NCI-H1694 treated with DMSO at 0.1 percent for 48 hours (cell line): ENCODE data around the gene SEZ6.
A peak's percentile ranks its signal among the peaks of the same experiment; 100 is the strongest.

Experiments used
- DNase-seq: peaks from one replicate; lab custom pipeline; 2025; lab: John Stamatoyannopoulos, UW

Gene SEZ6

DNA sequence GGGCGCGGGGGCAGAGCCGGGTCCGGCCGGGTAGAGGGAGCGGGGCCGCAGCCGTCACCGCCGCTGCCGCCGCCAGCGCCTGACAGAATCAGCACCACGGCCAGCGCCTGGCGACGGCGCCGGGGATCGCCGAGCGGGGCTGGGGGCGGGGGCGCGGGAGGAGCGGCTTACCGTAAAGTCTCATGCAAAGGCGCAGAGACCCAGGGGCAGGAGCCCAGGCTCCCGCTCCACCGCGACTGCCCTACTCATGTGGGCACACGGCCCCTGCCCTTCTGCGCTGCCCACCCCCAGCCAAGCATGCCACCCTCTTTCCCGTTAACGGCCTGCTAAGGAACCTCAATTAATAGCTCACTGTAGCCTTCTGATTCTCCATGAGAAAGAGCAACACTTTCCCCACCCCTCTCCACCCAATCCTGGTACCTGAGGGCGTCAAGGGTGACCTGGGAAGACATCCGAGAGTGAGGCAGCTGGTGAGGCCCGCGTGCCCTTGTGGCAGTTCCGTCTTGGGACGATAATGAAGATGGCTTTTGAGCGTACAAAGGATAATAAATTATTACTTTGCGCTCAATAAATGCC lies at the start of gene SEZ6:
Gene SEZ6 (minus strand): TSS at position 98 of the 576 bp plus-strand sequence. CDS start 164 bp downstream, outside the sequence.
- peak; percentile 66 for DNase-seq

DNA sequence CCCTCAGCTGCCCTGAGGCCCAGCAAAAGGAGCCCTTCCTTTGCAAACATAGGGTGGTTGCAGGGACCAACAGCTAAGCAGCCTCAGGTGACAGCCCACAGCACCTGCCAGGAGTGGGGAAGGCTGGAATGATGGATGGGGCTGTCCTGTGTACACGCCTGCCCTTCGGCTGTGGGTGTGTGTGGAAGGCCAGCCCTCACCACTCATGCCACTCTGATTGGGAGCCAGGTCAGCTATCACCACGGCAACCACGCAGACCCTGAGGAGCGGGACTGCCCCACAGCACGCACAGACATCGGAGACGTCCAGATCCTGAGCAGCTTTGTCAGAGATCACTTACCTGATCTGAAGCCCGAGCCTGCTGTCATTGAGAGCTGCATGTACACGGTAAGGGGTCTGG lies 49.0 kb upstream of the SEZ6 start:
- no peak for DNase-seq

DNA sequence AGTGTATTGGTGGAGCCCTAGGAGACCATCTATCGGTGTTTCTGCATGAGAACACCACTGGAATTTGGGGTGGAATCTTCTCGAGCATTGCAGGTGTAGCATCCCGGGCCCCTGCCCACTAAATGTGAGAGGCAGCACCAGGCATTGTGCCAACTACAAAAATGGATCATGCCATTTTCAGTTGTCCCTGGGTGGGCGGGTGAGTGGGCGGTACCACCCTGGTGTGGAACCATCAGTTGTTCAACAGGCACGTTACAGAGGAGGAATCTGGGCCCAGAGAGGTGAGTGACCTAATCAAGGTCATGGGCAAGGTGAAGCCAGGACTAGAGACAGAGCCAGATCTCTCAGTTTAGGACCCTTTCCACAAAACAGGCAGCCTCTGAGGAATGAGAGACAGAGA lies 45.9 kb upstream of the SEZ6 start:
- no peak for DNase-seq

DNA sequence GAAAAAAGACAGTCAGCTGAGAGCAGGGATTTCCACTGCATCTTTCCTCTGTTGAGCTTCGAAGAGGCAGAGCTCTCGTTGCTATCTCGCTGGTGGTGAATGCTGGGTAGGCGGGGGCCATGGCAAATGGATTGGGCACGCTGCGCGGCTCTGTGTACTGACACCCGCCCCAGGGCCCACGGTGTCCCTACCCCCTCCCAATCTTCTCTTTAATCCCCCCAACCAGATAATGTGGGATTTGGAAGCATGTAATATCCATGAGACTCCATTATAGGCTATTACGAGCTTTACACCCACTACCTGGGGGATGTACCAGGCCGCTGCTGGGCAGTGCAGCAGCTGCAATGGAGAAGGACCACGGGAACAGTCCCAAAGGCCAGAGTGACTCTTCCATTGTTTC lies 45.4 kb upstream of the SEZ6 start:
- DNase-seq = no peak

GRCh38 chr17:29050176-29050575 lies 44.3 kb upstream of the SEZ6 start:
- DNase-seq = no peak

DNA sequence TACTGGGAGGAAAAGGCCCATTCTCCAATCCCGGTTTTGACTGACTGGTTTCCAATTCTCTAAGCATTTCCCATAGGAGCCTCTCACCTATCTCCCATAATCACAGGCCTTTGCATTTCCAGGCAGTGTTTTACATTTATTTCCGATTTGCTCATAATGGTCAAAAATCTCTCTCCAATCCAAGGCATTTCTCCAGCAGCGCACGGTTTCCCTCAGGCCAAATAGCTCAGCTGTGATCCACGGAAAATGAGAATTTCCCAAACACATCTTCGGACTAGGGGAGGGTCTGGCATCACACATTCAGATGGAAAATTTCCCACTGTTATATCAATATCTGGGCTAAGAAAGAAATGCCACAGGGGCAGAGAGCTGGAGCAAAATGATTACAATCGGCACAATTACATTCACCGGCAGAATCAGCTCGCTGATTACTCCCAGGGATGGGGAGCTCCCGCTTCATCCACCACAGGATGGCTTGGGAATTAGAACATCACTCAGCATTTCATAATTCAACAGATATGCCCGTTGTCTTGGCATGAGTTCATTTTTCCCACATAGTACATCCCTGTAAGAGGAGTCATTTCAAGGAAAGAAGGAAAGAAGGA lies 43.8 kb upstream of the SEZ6 start:
- no peak for DNase-seq

DNA sequence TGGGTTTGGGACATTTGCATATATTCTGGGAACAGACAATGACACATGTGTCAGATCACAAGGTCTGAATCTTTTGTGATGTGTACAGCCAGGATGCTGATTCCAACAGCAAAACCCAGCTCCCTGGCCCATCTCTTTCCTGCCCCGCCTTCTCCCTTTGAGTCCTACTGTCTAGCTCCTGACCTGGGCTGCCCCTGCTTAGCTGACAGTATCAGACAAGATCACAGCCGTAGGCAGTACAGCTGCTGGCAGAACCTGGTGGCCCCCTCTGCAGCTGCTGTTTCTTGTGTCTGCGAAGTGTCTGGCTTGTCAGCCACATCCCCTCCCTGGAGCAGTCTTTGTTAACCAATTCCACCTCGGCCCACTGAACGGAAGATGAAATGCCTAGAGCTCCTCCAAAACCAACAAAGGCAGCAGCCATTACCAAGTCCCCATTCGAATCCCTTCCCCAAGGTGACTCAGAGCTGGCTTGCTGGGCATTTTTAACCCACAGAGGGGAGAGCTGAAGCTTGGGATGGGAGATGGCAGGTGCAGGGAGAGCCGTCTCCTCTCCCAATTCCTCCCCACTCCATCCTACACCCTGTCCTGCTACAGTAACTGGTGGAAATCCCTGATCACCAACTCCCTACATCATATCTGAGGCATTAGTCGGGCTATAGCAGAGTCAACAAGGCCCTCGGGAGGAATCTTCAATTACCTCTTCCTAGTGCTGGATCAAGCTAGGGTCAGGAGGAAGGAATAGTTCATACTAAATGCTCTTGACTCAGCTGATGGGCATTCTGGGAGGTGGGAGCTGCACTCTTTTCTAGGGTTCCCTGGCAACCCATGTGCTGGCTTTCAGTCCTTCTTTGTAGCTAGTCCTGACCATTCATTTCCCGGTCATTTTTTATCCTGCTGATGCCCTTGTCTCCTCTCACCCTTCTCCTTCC lies 42.9 kb upstream of the SEZ6 start:
- peak; percentile 80 for DNase-seq

GRCh38 chr17:29046473-29046839 lies 40.6 kb upstream of the SEZ6 start:
- no peak for DNase-seq

GRCh38 chr17:29045734-29046472 lies 40.1 kb upstream of the SEZ6 start:
- DNase-seq = no peak

DNA sequence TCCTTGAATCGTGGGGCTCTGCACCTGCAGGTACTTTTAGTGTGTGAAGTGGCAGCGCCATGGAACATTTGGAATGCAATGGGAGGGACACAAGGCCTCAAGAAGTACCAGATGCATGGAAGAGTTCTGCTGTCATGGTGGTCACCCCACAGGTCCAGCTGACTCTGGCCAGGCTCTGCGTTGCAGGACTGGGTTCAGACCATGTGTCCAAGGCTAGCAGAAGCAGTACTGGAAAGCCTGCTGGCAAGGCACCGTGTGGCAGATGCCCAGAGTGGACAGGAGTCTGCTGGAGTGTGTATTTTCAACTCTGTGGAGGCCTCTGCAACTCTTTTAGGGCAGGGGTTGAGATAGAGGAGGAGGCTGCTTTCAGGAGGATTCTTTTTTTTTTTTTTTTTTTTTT lies 39.2 kb upstream of the SEZ6 start:
- no peak for DNase-seq

- no peak for DNase-seq
These were observed 37.8 kb upstream of the SEZ6 start for GRCh38 chr17:29043539-29044145.

GRCh38 chr17:29042679-29043538 lies 37.1 kb upstream of the SEZ6 start, which contains the start of gene PIPOX:
Gene PIPOX, plus strand, starts transcription at chr17:29043141. Its CDS starts 85 bp downstream, at chr17:29043226.
- peak; percentile 87 for DNase-seq

GRCh38 chr17:29042026-29042678 lies 36.3 kb upstream of the SEZ6 start:
- DNase-seq = no peak

- no peak for DNase-seq
These were observed 35.7 kb upstream of the SEZ6 start for GRCh38 chr17:29041571-29041970.

DNA sequence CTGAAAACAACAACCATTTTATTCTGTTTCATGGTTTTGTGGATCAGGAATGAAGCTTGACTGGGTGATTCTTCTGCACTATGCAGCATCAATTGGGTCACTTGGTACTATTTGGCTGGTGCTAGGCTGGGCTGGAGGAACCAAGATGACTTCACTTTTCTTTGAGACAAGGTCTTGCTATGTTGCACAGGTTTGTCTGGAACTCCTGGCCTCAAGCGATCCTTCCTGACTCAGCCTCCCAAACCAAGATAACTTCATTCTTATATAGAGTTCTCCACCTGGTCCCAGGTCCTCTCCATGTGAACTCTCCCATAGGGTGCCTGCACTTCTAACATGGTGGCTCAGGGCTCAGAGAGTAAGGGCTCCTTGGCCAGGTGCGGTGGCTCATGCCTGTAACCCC lies 35.3 kb upstream of the SEZ6 start:
- DNase-seq = no peak

- DNase-seq = no peak
These were observed 34.1 kb upstream of the SEZ6 start for GRCh38 chr17:29039764-29040598.

- no peak for DNase-seq
These were observed 32.4 kb upstream of the SEZ6 start for GRCh38 chr17:29038085-29038795.

DNA sequence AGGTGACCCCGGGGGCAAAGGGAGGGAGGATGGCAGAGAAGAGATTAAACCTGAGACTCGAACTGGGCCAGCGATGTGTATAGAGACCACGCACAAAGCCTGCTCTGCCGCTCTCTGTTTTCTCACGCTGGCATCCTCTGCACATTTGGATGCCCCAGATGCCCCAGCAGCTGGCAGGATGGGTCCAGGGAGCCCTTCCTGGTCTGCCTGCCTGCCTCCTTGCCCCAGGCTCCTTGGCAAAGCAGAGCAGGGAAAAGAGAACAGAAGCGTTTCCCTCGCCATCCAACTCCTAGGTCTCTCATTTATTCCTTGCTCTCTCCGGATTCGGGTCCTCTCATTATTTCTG lies 31.9 kb upstream of the SEZ6 start:
- peak; percentile 63 for DNase-seq

DNA sequence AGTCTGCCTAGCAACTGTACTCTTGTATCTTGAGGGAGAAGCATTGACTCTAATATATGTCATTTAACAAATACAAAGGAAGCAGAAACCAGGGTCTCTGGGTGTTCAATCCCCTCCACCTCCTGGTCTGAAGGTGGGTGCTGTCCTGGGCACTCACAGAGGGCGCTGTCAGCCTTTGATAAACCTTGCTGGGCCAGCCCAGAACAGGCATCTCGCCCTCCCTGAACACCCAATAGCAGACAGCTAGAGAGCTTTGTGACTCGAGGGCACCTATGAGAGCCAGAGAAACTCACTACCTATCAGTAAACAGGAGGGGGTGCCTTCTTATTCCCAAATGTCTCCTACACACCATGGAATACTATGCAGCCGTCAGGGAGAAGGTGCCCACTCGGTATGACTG lies 30.8 kb upstream of the SEZ6 start:
- no peak for DNase-seq
